Astrocyte (in vitro differentiated cells and primary cell): ENCODE measurements around the gene KIF7.

Experiments used
- CTCF ChIP-seq: IDR thresholded peaks from 2 replicates; pipeline ENCODE4 v1.5.1; 2011; ENCODE audit warnings: low read depth, mild to moderate bottlenecking, inconsistent platforms, low read length, moderate library complexity; ENCODE audit not compliant: insufficient read depth
- EZH2 ChIP-seq: IDR thresholded peaks from 2 replicates; pipeline ENCODE4 v1.6.1; 2012; ENCODE audit warnings: mild to moderate bottlenecking, low read length, inconsistent platforms; ENCODE audit not compliant: insufficient read depth

GRCh38 chr15:89660556-89660955 lies 5.3 kb upstream of the KIF7 start:
- TF ChIP-seq CTCF (no peak), EZH2 (no peak)
